Ishikawa (cell line): ENCODE measurements around the gene CCSER2.

Source experiments
- CREB1 ChIP-seq: IDR thresholded peaks from 2 replicates; pipeline ENCODE4 v1.6.1; 2012; ENCODE audit warnings: low read depth
- EGR1 ChIP-seq: IDR thresholded peaks from 2 replicates; pipeline ENCODE4 v1.6.1; 2012
- EP300 ChIP-seq: IDR thresholded peaks from 2 replicates; pipeline ENCODE4 v1.6.1; 2012; ENCODE audit warnings: borderline replicate concordance
- FOXM1 ChIP-seq: IDR thresholded peaks from 2 replicates; pipeline ENCODE4 v1.6.1; 2012; ENCODE audit warnings: low read depth, borderline replicate concordance
- MAX ChIP-seq: IDR thresholded peaks from 2 replicates; pipeline ENCODE4 v1.6.1; 2012
- NFIC ChIP-seq: IDR thresholded peaks from 2 replicates; pipeline ENCODE4 v1.6.1; 2012
- RAD21 ChIP-seq: IDR thresholded peaks from 2 replicates; pipeline ENCODE4 v1.6.1; 2012; ENCODE audit warnings: low read depth
- TAF1 ChIP-seq: IDR thresholded peaks from 2 replicates; pipeline ENCODE4 v1.6.1; 2012; ENCODE audit warnings: low read depth, mild to moderate bottlenecking
- TCF12 ChIP-seq: IDR thresholded peaks from 2 replicates; pipeline ENCODE4 v1.6.1; 2012; ENCODE audit warnings: low read depth
- TEAD4 ChIP-seq: IDR thresholded peaks from 2 replicates; pipeline ENCODE4 v1.6.1; 2012
- YY1 ChIP-seq: IDR thresholded peaks from 2 replicates; pipeline ENCODE4 v1.6.1; 2012; ENCODE audit warnings: low read depth
- ZBTB7A ChIP-seq: IDR thresholded peaks from 2 replicates; pipeline ENCODE4 v1.6.1; 2012; ENCODE audit warnings: low read depth
- TF ChIP-seq, protein P1 (sequence below): IDR thresholded peaks from 2 replicates; pipeline ENCODE4 v1.6.1; 2012; ENCODE audit warnings: low read depth, mild to moderate bottlenecking
- TF ChIP-seq, protein P2 (sequence below): IDR thresholded peaks from 2 replicates; pipeline ENCODE4 v1.6.1; 2012

CCSER2 gene

GRCh38 chr10:84493951-84494848, 165.8 kb downstream of the CCSER2 start:
- peak; percentile 82 for TF ChIP-seq TEAD4
- no peak for TF ChIP-seq TCF12
- TF ChIP-seq, protein P1, sequence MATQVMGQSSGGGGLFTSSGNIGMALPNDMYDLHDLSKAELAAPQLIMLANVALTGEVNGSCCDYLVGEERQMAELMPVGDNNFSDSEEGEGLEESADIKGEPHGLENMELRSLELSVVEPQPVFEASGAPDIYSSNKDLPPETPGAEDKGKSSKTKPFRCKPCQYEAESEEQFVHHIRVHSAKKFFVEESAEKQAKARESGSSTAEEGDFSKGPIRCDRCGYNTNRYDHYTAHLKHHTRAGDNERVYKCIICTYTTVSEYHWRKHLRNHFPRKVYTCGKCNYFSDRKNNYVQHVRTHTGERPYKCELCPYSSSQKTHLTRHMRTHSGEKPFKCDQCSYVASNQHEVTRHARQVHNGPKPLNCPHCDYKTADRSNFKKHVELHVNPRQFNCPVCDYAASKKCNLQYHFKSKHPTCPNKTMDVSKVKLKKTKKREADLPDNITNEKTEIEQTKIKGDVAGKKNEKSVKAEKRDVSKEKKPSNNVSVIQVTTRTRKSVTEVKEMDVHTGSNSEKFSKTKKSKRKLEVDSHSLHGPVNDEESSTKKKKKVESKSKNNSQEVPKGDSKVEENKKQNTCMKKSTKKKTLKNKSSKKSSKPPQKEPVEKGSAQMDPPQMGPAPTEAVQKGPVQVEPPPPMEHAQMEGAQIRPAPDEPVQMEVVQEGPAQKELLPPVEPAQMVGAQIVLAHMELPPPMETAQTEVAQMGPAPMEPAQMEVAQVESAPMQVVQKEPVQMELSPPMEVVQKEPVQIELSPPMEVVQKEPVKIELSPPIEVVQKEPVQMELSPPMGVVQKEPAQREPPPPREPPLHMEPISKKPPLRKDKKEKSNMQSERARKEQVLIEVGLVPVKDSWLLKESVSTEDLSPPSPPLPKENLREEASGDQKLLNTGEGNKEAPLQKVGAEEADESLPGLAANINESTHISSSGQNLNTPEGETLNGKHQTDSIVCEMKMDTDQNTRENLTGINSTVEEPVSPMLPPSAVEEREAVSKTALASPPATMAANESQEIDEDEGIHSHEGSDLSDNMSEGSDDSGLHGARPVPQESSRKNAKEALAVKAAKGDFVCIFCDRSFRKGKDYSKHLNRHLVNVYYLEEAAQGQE = no peak
- peak; percentile 49; the same call in 1 of the 2 replicates for TF ChIP-seq ZBTB7A
- TF ChIP-seq RAD21 = no peak
- TF ChIP-seq NFIC = no peak

DNA sequence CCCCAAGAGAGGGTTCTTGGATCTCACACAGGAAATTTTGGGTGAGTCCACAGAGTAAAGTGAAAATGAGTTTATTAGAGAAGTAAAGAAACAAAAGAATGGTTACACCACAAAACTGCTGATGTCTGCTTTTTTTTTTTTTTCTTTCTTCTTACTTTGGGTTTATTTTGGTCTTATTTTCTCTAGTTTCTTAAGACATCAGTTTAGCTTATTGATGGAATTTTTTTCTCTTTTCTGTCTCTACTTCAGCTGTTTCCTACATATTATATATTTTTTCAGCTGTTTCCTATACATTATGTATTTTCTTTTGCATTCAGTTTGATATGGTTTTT, 166.4 kb downstream of the CCSER2 start:
- TF ChIP-seq YY1 (no peak), FOXM1 (no peak), CREB1 (no peak)
- TF ChIP-seq, protein P2, sequence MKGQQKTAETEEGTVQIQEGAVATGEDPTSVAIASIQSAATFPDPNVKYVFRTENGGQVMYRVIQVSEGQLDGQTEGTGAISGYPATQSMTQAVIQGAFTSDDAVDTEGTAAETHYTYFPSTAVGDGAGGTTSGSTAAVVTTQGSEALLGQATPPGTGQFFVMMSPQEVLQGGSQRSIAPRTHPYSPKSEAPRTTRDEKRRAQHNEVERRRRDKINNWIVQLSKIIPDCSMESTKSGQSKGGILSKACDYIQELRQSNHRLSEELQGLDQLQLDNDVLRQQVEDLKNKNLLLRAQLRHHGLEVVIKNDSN = no peak

DNA sequence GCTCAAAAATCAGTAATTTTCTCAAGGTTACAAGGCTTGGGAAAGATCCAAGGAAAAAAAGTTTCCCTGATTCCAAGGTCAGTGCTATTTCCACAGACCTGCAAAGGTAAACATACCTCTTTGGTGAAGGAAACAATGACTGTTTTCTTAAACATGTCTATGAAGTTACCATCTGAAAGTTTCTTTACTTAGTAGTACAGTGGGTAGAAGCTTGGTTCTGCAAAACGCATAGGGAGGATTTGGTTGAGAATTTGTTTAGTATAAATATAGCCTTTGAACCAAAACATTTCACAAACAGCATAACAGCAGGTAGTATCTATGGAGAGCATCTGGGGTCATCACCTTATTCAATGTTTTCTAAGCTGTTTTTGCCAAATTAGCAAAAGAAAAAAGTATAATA, 169.6 kb downstream of the CCSER2 start:
- TF ChIP-seq FOXM1 = no peak
- no peak for TF ChIP-seq RAD21
- TF ChIP-seq NFIC = no peak
- no peak for TF ChIP-seq EP300
- no peak for TF ChIP-seq MAX
- no peak for TF ChIP-seq YY1
- TF ChIP-seq, protein P1 = no peak
- no peak for TF ChIP-seq ZBTB7A

DNA sequence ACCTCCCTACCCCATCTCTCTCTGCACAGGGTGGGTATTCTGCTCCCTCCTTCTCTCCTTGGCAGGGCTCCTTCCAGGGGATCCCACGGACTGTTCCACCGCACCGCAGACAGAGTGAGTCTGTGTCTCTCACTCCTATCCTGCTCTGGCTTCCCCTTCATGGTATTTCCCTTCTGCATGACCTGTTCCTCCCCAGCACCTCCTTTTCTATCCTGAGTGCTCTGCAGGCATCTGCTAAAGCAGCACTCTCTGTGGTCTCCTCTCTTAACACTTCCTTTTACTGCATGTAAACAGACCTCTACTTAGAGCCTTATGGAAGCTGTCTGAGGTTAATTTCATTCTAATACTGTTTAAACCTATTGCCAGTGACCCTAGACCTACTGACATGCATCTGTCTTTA, 171.5 kb downstream of the CCSER2 start:
- TF ChIP-seq CREB1 (no peak), ZBTB7A (no peak), YY1 (no peak), FOXM1 (no peak), TEAD4 (no peak), NFIC (no peak), EGR1 (no peak), MAX (no peak), TCF12 (no peak), EP300 (no peak)
- TF ChIP-seq, protein P2 = no peak
- TF ChIP-seq, protein P1 = no peak

- TF ChIP-seq TAF1 (no peak), YY1 (no peak), EGR1 (no peak), NFIC (no peak), ZBTB7A (no peak)
- TF ChIP-seq, protein P1 = no peak
- TF ChIP-seq, protein P2 = no peak
Measured at GRCh38 chr10:84510121-84510520, 181.7 kb downstream of the CCSER2 start.
